NCI-H2171 (cell line): ENCODE data around the gene CARNS1.
"Not testable (repeated sequence)": the region's sequence is repeated elsewhere in the genome, so short reads cannot be mapped to it uniquely, and the experiment has no call there.

Experiments used
- DNase-seq: peaks from one replicate; lab custom pipeline; 2025; lab: John Stamatoyannopoulos, UW

CARNS1 gene

GRCh38 chr11:67465530-67465929 is 50.1 kb downstream of the CARNS1 start:
- DNase-seq, result not testable (repeated sequence)

DNA sequence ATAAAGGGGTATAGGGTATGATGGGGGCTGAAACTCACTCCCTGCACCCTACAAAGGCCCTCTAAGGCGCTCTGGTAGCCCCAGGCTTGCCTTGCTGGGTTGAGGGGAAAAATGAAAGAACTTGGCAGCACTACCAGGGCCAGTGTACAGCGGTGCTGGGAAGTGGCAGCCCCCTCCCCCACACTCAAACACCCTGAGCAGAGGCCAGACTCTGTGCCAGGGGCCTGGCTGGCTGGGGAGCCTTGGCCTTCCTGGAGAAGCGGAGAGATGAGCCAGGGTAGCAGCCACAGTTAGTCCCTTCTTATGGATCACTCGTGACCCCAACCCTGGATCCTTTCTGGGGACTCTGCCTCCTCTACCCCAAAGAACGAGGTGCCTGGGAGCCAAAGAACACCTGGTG is 50.9 kb downstream of the CARNS1 start:
- DNase-seq, result no peak

DNA sequence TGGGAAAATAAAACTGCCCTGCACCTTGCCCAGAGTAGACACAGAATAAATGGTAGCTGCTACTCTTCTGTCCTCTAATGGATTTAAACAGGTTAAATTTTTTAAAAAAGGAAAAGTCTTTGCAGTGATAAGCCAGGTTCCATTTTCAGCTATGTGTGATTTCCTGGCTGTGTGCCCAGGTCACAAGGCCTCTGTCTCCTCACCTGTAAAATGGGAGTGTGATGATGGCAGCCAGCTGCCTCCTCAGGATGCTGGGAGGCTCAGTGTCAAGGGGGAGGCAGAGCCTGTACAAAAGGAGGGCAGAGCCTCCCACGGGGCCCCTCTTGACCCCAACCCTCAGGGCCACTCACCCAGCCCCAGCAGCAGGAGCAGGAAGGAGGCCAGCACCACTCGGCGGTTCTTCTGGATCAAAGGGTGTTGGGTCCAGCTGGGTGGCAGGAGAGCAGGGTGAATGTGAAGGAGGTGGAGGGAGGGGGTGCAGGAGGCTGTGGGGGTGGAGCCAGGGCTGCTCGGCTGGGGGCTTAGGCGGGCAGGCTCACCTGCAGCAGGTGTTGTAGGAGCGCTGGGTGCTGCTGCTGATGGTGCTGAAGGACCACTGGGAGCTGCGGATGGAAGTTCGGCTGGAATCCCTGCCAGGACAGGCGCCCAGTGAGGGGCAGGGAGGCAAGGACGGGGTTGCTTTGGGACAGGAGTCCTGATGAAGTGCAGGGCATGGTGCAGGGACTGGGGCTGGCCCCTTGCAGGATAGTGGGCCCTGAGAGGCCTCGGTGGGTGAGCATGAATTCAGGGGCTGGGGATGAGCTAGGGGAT is 51.7 kb downstream of the CARNS1 start:
- DNase-seq, result no peak

DNA sequence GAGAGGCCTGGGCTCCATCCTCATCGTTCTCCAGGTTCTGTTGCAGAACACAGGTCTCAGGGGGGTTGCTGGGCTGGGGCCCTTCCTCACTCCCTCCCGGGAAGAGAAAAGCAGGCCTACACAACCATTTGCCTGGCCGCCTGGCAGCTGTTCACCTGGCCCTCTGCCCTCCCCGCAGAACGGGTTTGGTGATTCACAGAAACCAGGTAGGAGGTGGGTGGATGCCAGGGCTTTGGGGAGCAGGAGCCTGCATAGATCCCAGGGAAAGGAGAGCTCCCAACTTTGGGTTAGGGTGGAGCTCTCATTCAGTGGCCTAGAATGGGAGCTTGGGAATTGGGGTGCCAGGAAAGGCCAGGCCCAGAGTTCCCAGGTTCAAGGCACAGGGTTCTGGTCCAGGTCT is 52.6 kb downstream of the CARNS1 start:
- peak; percentile 52 for DNase-seq

DNA sequence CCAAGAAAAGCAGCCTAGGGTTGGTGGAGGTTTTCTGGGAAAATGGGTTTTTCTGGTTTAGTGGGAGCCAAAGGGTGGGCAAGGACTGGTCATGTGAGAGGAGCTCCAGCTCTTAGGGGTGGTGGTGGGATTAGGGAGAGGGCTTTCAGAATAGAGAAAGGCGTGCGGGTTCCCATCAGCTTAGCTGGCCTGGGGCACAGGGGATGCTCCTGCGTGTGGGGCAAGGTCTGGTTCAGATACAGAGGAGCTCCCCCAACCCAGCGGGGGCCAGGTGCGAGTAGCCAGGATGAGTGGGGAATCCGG is 52.9 kb downstream of the CARNS1 start:
- peak; percentile 7 for DNase-seq

- DNase-seq, result peak; percentile 91
These were observed 53.5 kb downstream of the CARNS1 start, which contains the start of gene TMEM134 for GRCh38 chr11:67468759-67469507. Gene TMEM134, minus strand, starts transcription at chr11:67469251. Its CDS starts 59 bp downstream, at chr11:67469192.

DNA sequence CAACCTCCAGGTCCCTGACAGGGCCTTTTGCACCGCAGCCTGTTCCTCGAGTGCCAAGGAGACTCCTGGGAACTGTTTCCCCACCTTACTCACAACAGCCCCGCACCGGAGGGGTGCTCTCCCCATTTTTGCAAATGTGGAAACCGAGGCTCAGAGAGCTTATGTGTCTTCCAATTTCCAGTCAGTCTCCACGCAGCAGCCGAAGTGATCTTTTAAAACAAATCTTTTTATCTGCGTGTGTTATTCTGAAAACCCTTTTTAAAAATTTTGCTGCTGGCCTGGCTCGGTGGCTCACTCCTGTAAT is 54.0 kb downstream of the CARNS1 start:
- DNase-seq, result no peak

- no peak for DNase-seq
These were observed 55.0 kb downstream of the CARNS1 start for GRCh38 chr11:67470337-67471002.

GRCh38 chr11:67472882-67473281 is 57.4 kb downstream of the CARNS1 start:
- DNase-seq, result no peak
